Testis (tissue), 2 donors: ENCODE data around the gene PAQR9.
"Not testable (repeated sequence)": the region's sequence is repeated elsewhere in the genome, so short reads cannot be mapped to it uniquely, and the experiment has no call there.

ENCODE experiments used
- CTCF ChIP-seq, 3 experiments: fragments of 450-650 bp in 2 of 3; fragments of 200-600 bp in 1 of 3; sonication (generic) in 1 of 3; IDR thresholded peaks; one replicate each; pipeline ENCODE4 v1.5.1; 2016 to 2019; ENCODE audit warnings: antibody characterized with exemption in 3 of 3, mild to moderate bottlenecking in 2 of 3, moderate library complexity in 1 of 3
- POLR2A ChIP-seq: fragments of 450-650 bp; IDR thresholded peaks from one replicate; pipeline ENCODE4 v1.6.1; 2017; ENCODE audit warnings: antibody characterized with exemption, mild to moderate bottlenecking, moderate library complexity

GRCh38 chr3:142988221-142988620 lies 24.7 kb upstream of the PAQR9 start:
- not testable (repeated sequence) for TF ChIP-seq POLR2A; CTCF (IDR thresholded peaks at IDR 0.05)
